K562 (cell line): Measurements from ENCODE around the gene GRIN1.

Experiments
- RNF2 ChIP-seq: sonication (generic); IDR thresholded peaks from 2 replicates; pipeline ENCODE4 v1.6.1; 2016
- TF ChIP-seq, protein P1 (sequence below): sonication (generic); formaldehyde crosslinking; IDR thresholded peaks from 2 replicates; pipeline ENCODE4 v1.8.0; 2022; ENCODE audit warnings: mild to moderate bottlenecking, missing genetic modification reagents

DNA sequence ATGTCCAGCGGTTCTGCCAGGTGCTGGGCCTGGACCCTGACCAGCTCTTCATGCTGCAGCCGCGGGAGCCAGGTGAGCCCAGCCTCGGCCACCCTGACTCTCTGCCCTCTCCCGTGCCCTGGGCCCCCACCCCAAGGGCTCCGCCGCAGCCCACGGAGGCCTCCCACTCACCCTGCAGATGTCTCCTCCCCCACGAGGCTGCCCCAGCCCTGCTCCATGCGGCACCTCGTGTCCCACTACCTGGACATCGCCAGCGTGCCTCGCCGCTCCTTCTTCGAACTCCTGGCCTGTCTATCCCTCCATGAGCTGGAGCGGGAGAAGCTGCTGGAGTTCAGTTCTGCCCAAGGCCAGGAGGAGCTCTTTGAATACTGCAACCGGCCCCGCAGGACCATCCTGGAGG, 75.7 kb downstream of the GRIN1 start:
- TF ChIP-seq RNF2, result no peak
- TF ChIP-seq, protein P1, sequence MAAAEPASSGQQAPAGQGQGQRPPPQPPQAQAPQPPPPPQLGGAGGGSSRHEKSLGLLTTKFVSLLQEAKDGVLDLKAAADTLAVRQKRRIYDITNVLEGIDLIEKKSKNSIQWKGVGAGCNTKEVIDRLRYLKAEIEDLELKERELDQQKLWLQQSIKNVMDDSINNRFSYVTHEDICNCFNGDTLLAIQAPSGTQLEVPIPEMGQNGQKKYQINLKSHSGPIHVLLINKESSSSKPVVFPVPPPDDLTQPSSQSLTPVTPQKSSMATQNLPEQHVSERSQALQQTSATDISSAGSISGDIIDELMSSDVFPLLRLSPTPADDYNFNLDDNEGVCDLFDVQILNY (CRISPR knock-in tag), result no peak
